Prostate gland (tissue), 2 donors: ENCODE measurements around the gene ST8SIA3. TPM values are rescaled to one million over a fixed set of nuclear protein-coding genes. Genes with fewer than 3 reads are reported as not detected.

Experiments used
- DNase-seq: peaks from one replicate; pipeline ENCODE4 v3.0.0-alpha.2; 2019; ENCODE audit warnings: low spot score
- H3K27ac ChIP-seq, 2 donors: fragments of 200-600 bp; sonication (generic); 2 replicates each; pipeline ENCODE4 v1.5.1; 2017 to 2019
- H3K27me3 ChIP-seq: fragments of 200-600 bp; sonication (generic); replicated peaks from 2 replicates; pipeline ENCODE4 v1.5.1; 2019; ENCODE audit not compliant: insufficient read depth
- H3K36me3 ChIP-seq, 2 donors: fragments of 200-600 bp; sonication (generic); 1 replicate in 1 of 2; 2 replicates in 1 of 2; pipeline versions ENCODE4 v1.5.1 to v1.8.1; 2017 to 2019
- H3K4me1 ChIP-seq: fragments of 200-600 bp; sonication (generic); replicated peaks from 2 replicates; pipeline ENCODE4 v1.5.1; 2019
- H3K4me3 ChIP-seq, 2 donors: fragments of 200-600 bp; sonication (generic); 2 replicates each; pipeline ENCODE4 v1.5.1; 2017 to 2019
- H3K9me3 ChIP-seq: fragments of 200-600 bp; sonication (generic); 2 replicates; pipeline ENCODE4 v1.5.1; 2017
- POLR2A ChIP-seq: fragments of 450-650 bp; IDR thresholded peaks from one replicate; pipeline ENCODE4 v1.6.1; 2016; ENCODE audit warnings: antibody characterized with exemption, mild to moderate bottlenecking
- POLR2AphosphoS5 ChIP-seq: sonication (generic); formaldehyde crosslinking; IDR thresholded peaks from one replicate; pipeline ENCODE4 v1.6.1; 2017; ENCODE audit warnings: antibody characterized with exemption
- WGBS: methylation state at CpG from one replicate; pipeline ENCODE4 v1.1.5; 2018; 5-methylcytosine and 5-hydroxymethylcytosine counted together
- intact Hi-C: fragments of 100-400 bp; cut with DNase I; formaldehyde crosslinking; loops from one replicate; pipeline ENCODE4 v1.14.2; 2022
- total RNA-seq, 2 donors: library from RNA; depleted of rRNA; stranded (reverse); fragments of >200 nt; gene quantifications; one replicate each; pipeline ENCODE4 v1.1.0, GENCODE V29; 2016
- TF ChIP-seq, protein P1 (sequence below), 4 experiments: fragments of 200-600 bp in 2 of 4; fragments of 450-650 bp in 2 of 4; sonication (generic) in 2 of 4; IDR thresholded peaks; 1 replicate in 3 of 4; 2 replicates in 1 of 4; pipeline ENCODE4 v1.5.1; 2016 to 2019; ENCODE audit warnings: antibody characterized with exemption in 4 of 4, mild to moderate bottlenecking in 2 of 4, moderate library complexity in 2 of 4

ST8SIA3 gene
- total RNA-seq, 2 donors from 2014 or later: 13.1 TPM; not detected in 1

DNA sequence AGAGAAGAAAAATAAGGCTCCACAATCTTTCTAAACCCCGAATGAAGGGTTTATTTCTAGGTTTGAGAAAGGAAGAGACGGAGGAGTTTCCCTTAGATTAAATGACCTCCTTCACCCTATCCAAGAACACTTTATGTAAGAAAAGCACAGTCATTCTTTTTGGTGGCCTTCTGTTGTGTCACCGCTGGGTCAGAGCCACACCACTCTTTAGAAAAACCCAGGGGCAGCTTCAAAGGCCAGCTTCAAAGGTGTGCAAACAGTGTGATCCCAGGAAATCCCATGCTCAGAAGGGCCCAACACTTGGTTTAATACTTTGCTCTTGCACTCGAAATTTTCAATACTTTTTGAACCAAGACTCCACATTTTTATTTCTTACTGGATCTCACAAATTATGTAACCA is 7.1 kb downstream of the ST8SIA3 start:
- no peaks in the 10 kb centered on the region for H3K27me3 ChIP-seq
- no peak for TF ChIP-seq POLR2AphosphoS5
- TF ChIP-seq POLR2A: no peak
- TF ChIP-seq, protein P1, sequence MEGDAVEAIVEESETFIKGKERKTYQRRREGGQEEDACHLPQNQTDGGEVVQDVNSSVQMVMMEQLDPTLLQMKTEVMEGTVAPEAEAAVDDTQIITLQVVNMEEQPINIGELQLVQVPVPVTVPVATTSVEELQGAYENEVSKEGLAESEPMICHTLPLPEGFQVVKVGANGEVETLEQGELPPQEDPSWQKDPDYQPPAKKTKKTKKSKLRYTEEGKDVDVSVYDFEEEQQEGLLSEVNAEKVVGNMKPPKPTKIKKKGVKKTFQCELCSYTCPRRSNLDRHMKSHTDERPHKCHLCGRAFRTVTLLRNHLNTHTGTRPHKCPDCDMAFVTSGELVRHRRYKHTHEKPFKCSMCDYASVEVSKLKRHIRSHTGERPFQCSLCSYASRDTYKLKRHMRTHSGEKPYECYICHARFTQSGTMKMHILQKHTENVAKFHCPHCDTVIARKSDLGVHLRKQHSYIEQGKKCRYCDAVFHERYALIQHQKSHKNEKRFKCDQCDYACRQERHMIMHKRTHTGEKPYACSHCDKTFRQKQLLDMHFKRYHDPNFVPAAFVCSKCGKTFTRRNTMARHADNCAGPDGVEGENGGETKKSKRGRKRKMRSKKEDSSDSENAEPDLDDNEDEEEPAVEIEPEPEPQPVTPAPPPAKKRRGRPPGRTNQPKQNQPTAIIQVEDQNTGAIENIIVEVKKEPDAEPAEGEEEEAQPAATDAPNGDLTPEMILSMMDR (IDR thresholded peaks at IDR 0.05): no peak
- no peaks in the 10 kb centered on the region for H3K36me3 ChIP-seq
- DNase-seq: no peak
- WGBS: 66% methylated on average over 4 of the region's 4 CpGs
- H3K27ac ChIP-seq: no peak overlapping the region
- intact Hi-C loops: no loop called here
- no peaks in the 10 kb centered on the region for H3K9me3 ChIP-seq
- H3K4me3 ChIP-seq: no peak overlapping the region
- H3K4me1 ChIP-seq: no peaks in the 10 kb centered on the region

DNA sequence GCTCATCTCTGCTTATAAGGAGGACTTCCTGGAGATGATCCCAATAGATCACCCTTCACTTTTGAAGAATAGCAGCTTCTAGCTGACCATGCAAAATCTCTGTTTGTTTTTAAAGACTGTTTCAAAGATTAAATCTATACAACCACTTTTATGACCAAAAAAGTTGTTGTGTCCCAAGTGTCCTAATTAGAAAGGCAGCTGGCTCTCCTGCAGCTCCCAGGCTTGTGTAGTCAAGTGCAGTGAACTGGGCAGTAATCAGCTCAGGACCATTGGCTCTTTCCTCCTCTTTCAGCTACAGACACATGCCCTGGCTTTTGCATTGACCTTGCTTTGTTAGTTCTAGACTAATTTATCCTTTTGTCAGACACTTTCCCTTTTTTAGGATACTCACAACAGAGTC is 10.4 kb downstream of the ST8SIA3 start:
- no peaks in the 10 kb centered on the region for H3K9me3 ChIP-seq
- H3K27ac ChIP-seq: no peak overlapping the region
- no peak for DNase-seq
- H3K4me3 ChIP-seq: no peak overlapping the region
- no peaks in the 10 kb centered on the region for H3K4me1 ChIP-seq
- intact Hi-C loops: no loop called here
- TF ChIP-seq POLR2A: no peak
- TF ChIP-seq POLR2AphosphoS5: no peak
- TF ChIP-seq, protein P1 (IDR thresholded peaks at IDR 0.05): no peak
- H3K27me3 ChIP-seq: no peaks in the 10 kb centered on the region
- H3K36me3 ChIP-seq: no peaks in the 10 kb centered on the region

DNA sequence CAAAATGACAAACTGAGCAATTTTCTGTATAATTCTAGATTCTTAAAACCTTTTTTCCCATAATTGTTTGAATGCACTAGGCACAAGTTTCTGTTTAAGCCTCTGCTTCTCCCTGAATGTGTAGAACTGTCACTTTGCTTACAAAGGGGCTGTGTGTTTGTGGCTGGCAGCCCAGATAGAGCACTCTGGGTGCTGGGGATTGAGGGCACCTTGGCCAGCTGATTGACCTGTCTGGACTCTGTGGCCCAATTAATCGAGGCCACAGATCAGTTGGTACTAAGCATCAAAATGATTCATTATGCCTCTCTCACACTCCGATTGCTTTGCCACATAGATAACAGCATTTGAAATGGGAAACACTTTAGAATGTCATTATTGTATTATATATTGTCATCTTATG is 12.1 kb downstream of the ST8SIA3 start:
- Histone ChIP-seq H3K4me3 (no peak overlapping the region), H3K27me3 (no peaks in the 10 kb centered on the region), H3K9me3 (no peaks in the 10 kb centered on the region), H3K4me1 (no peaks in the 10 kb centered on the region), H3K36me3 (no peaks in the 10 kb centered on the region), H3K27ac (no peak overlapping the region)
- DNase-seq: no peak
- WGBS: 95% methylated on average over 2 of the region's 2 CpGs
- intact Hi-C loops: no loop called here
- TF ChIP-seq POLR2AphosphoS5 (no peak), POLR2A (no peak)
- TF ChIP-seq, protein P1 (IDR thresholded peaks at IDR 0.05): no peak

DNA sequence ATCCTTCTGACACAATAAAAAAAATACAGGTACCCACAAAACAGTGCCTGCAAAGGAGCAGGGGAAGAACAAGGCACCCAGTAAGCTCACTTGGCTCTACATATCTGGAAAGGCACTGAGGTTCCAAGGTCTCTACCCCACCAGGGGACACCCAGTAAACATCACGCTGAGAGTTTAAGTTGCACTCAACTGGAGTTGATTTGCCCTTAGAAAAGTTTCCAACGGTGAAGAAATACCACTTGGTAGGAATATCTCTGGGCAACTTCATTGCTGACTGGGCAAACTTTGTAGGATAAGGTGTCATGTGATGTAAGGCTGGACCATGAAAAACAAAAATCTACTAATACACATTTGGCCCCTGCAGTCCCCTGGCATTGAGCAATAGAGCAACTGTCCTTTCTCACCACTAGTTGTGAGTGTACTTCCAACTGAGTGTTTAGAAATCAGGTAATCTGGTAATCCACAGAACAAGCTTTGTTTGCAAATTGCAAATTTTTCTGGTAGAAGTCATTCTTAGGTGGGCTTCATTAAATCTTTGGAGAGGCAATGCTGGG is 14.2 kb downstream of the ST8SIA3 start:
- no peaks in the 10 kb centered on the region for H3K4me1 ChIP-seq
- TF ChIP-seq POLR2A (no peak), POLR2AphosphoS5 (no peak)
- TF ChIP-seq, protein P1 (IDR thresholded peaks at IDR 0.05): no peak
- DNase-seq: no peak
- H3K4me3 ChIP-seq: no peak overlapping the region
- no peaks in the 10 kb centered on the region for H3K9me3 ChIP-seq
- 75% methylated on average over 2 of the region's 2 CpGs for WGBS
- no peaks in the 10 kb centered on the region for H3K36me3 ChIP-seq
- no peak overlapping the region for H3K27ac ChIP-seq
- H3K27me3 ChIP-seq: no peaks in the 10 kb centered on the region
- intact Hi-C loops: no loop called here

DNA sequence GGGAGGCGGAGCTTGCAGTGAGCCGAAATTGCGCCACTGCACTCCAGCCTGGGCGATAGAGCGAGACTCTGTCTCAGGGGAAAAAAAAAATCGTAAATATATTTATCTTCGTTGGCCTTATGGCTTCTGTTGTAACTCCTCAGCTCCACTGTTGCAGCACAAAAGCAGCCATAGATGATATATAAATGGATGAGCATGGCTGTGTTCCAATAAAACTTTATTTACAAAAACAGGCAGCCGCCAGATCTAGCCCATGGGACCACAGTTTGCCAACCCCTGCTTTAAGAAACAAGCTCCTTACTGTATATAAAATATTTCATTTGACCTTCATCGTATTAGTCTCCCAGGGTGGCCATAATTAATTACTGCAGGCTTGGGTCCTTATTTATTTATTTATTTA is 20.1 kb downstream of the ST8SIA3 start:
- 94% methylated on average over 9 of the region's 9 CpGs for WGBS
- H3K4me1 ChIP-seq: no peaks in the 10 kb centered on the region
- no peak for DNase-seq
- H3K27me3 ChIP-seq: no peaks in the 10 kb centered on the region
- intact Hi-C loops: no loop called here
- H3K27ac ChIP-seq: no peak overlapping the region
- no peak overlapping the region for H3K4me3 ChIP-seq
- no peaks in the 10 kb centered on the region for H3K9me3 ChIP-seq
- TF ChIP-seq POLR2A (no peak), POLR2AphosphoS5 (no peak)
- TF ChIP-seq, protein P1 (IDR thresholded peaks at IDR 0.05): no peak
- no peaks in the 10 kb centered on the region for H3K36me3 ChIP-seq
